LoVo (cell line): ENCODE measurements around the gene SLC16A9.
A peak's percentile ranks its signal among the peaks of the same experiment; 100 is the strongest.
"Not testable (repeated sequence)": the region's sequence is repeated elsewhere in the genome, so short reads cannot be mapped to it uniquely, and the experiment has no call there.

Source experiments
- DNase-seq: peaks from one replicate; pipeline ENCODE4 v3.0.0-alpha.2; 2016; ENCODE audit warnings: low spot score

Gene SLC16A9

GRCh38 chr10:59709395-59710125 is at the start of gene SLC16A9:
SLC16A9 (minus strand) TSS chr10:59709850; CDS start chr10:59684291, 25,559 bp downstream.
- DNase-seq: peak; percentile 63

- DNase-seq: no peak
Observed at GRCh38 chr10:59757966-59758365, 48.3 kb upstream of the SLC16A9 start.

GRCh38 chr10:59754951-59755350 is 45.3 kb upstream of the SLC16A9 start:
- no peak for DNase-seq

- no peak for DNase-seq
Observed at GRCh38 chr10:59753267-59753666, 43.6 kb upstream of the SLC16A9 start, which contains the start of gene MRLN. MRLN (minus strand) TSS chr10:59753455.

- DNase-seq: no peak
Observed at GRCh38 chr10:59752278-59752940, 42.8 kb upstream of the SLC16A9 start.

- DNase-seq: no peak
Observed at GRCh38 chr10:59750155-59750945, 40.7 kb upstream of the SLC16A9 start.

- no peak for DNase-seq
Observed at GRCh38 chr10:59748834-59749233, 39.2 kb upstream of the SLC16A9 start.

- DNase-seq: no peak
Observed at GRCh38 chr10:59745163-59745650, 35.6 kb upstream of the SLC16A9 start.

GRCh38 chr10:59744762-59745161 is 35.1 kb upstream of the SLC16A9 start:
- not testable (repeated sequence) for DNase-seq

GRCh38 chr10:59744156-59744555 is 34.5 kb upstream of the SLC16A9 start:
- not testable (repeated sequence) for DNase-seq

- DNase-seq: no peak
Observed at GRCh38 chr10:59741583-59741982, 31.9 kb upstream of the SLC16A9 start.

GRCh38 chr10:59741048-59741447 is 31.4 kb upstream of the SLC16A9 start:
- no peak for DNase-seq

- DNase-seq: no peak
Observed at GRCh38 chr10:59736749-59737148, 27.1 kb upstream of the SLC16A9 start.

GRCh38 chr10:59735296-59735695 is 25.6 kb upstream of the SLC16A9 start:
- no peak for DNase-seq

GRCh38 chr10:59734014-59734462 is 24.4 kb upstream of the SLC16A9 start:
- no peak for DNase-seq

GRCh38 chr10:59733321-59734013 is 23.8 kb upstream of the SLC16A9 start:
- DNase-seq: not testable (repeated sequence)

- not testable (repeated sequence) for DNase-seq
Observed at GRCh38 chr10:59732849-59733248, 23.2 kb upstream of the SLC16A9 start.

GRCh38 chr10:59729167-59729566 is 19.5 kb upstream of the SLC16A9 start:
- not testable (repeated sequence) for DNase-seq

GRCh38 chr10:59724098-59724938 is 14.7 kb upstream of the SLC16A9 start:
- peak; percentile 22 for DNase-seq

- DNase-seq: no peak
Observed at GRCh38 chr10:59720377-59720776, 10.7 kb upstream of the SLC16A9 start.

GRCh38 chr10:59719374-59719773 is 9.7 kb upstream of the SLC16A9 start:
- no peak for DNase-seq
